Adipose tissue (tissue), 3 donors: ENCODE results near the gene ABLIM1. TPM values are rescaled to one million over a fixed set of nuclear protein-coding genes. Genes with fewer than 3 reads are reported as not detected.

Source experiments
- H3K27ac ChIP-seq: one replicate; pipeline ENCODE4 v1.5.1; 2013; ENCODE audit warnings: low read depth, low read length
- WGBS, 3 donors: extraction: QIAGEN DNeasy Blood & Tissue Kit; methylation state at CpG; one replicate each; pipeline ENCODE4 v1.1.7; 2013; 5-methylcytosine and 5-hydroxymethylcytosine counted together
- polyA plus RNA-seq, 3 donors: library from polyadenylated mRNA; stranded (reverse); fragments of 200-250 nt; gene quantifications; one replicate each; pipeline ENCODE4 v1.2.3, GENCODE V29; 2013
- donor health status: healthy with polysubstance abuse.
- donor health status: Bipolar disorder and iron deficiency.
- donor health status: healthy.

ABLIM1 gene
- polyA plus RNA-seq, 3 donors: 13.0 to 50.6 (median 32.9) TPM

DNA sequence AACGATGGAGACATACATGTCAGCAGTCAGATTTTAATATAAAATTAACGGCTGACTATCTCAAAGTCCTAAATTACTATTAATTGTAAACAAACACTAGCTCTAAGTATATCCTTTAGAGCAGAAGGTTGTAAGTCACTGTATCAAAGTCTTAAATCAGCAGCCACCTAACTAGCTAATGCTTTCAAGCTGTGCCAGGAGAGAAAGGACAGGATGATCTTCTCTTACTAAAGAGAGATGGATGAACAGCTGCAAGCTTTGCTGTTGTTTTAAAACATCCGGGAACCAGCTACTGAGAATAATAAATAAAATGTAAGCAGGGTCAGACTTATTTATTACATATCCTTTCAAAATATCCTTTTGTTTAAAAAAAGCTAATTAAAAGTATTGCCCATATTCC is 24.0 kb upstream of the ABLIM1 start:
- H3K27ac ChIP-seq: no peak overlapping the region
- 59 to 67% (median 67%) methylated on average over 3 of the region's 3 CpGs for WGBS, 3 donors

DNA sequence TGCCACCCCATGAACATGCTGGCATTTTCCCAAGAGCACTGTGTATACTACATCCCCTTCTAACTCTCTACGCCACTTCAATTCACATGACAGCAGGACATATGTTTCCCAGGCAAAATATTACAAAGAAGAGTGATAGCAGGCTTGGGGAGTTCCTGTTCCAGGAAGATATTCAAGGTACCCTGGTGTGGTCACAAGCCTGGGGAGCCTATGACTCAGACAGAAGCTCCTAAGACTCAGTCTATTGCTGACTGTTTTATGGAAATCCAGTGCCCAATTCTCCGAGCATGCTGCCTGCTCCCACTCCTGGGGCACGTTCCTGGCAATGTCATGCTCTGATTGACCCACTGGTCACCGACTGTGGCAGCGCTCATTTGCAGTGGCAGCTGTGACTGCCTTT is 23.5 kb upstream of the ABLIM1 start:
- H3K27ac ChIP-seq: peak overlapping the region; percentile 26
- WGBS, 3 donors: 69 to 83% (median 72%) methylated on average over 5 of the region's 5 CpGs

DNA sequence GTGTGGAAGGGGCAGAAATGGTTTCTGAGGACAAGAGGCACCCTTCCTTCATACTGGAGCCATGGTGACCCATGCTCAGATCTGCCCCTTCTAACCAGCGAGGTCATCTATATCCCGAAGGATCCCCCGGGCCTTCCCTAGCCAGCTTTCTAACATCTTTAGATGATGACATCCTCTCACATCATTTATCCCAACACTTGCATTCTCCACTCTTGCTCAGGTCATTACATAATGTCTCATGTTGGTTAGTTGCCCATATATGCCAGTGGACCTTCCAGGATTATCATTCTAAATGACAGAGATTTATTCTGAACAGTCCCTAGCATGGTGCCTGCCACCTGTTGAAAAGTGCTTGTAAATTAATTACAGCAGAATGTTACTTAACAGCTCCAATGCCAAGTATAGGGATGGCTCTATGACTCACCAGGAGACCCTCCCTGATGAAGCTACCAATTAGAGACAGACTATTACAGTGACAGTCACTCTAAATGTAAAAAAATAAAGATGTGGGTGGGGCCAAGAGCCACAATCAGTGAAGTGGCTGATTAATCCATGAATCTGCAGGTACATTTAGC is 22.6 kb upstream of the ABLIM1 start:
- WGBS, 3 donors: 84 to 97% (median 90%) methylated on average over 3 of the region's 3 CpGs
- H3K27ac ChIP-seq: no peak overlapping the region

DNA sequence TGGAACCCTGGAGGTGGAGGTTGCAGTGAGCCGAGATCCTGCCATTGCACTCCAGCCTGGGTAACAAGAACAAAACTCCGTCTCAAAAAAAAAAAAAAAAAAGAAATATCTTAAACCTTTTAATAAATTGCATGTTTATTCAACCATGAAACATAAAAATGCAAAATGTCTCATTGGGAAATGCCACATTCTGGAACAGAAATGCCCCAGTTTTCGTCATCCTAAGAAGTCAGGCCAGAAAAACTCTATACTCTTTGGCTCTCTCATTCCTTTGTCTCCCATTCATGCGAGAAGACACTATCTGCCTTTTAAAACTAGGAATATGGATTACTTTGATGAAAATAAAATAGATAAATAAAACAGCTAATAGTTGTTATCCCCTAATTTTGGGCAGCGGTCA is 21.5 kb upstream of the ABLIM1 start:
- no peak overlapping the region for H3K27ac ChIP-seq
- whole genome bisulfite sequencing, 3 donors: 92 to 96% (median 92%) methylated on average over 5 of the region's 5 CpGs

DNA sequence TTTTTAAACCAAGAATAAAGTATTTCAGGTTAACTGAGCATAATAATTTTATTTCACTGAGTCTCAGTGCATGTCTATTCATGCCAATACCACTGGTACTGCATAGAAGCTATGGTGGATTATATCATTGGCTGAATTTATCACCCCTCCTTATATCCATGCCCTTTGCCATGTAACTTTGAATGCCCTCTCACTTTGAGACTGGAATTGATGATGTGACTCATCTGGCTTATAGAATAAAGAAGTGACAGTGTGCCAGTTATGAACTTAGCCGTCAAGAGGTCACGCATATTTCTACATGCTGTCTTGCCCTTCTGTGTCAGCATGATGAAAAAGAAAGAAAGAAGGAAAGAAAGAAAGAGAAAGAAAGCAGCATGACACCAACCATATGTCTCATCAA is 20.7 kb upstream of the ABLIM1 start:
- H3K27ac ChIP-seq: no peak overlapping the region
- 73 to 90% (median 83%) methylated on average over 2 of the region's 2 CpGs for WGBS, 3 donors

DNA sequence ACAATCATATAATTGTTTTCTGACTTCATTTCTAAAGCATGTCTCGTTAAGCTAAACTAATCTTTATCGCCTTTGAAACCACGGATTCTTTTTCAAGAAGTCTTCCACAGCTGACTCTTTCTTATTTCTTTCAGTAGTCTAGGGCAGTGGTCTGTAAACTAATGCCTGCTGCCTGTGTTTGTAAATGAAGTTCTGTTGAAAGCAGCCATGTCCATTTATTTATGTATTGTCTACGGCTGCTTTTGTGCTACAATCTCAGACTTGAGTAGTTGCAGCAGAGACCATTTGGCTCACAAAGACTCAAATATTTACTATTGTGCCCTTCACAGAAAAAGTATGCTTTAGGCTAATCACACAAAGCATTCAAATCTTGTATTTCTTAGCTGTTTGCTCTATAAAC is 20.3 kb upstream of the ABLIM1 start:
- 53 to 82% (median 78%) methylated on average over 4 of the region's 4 CpGs for WGBS, 3 donors
- no peak overlapping the region for H3K27ac ChIP-seq

DNA sequence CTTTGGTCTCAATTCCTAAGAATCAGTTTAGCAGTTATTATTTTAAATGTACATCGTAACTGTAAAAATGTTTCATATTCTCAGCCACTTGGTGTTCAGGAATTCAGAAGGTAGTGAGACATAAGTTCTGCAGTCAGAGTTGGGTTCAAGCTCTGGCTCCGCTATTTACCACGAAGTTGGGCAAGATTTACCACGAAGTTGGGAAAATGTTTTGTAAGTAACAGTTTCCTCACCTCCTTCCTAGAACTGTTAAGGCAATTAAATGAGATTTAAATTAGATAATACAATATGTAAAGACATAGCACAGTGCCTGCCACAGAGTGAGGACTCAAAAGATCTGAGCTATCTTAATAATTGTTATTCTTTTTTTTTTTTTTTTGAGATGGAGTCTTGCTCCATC is 16.3 kb upstream of the ABLIM1 start:
- no peak overlapping the region for H3K27ac ChIP-seq

DNA sequence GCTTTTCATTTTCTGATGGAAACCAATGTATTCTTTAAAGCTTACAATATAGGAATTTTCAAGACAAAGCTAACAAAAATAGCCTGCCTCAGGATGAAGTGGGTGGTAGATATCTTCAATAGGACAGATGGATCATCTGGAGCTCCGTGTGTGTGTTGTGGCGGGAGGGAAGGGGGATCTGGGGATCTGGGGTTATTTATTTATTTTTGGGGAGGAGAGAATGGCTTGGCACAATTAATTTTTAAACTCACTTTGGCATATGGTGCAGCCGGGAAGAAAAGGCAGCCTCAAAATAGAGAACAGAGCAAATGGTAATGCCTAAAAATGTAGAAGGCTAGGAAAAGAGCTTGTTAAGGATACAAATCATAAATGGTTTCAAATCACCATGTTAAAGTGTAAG is 11.6 kb upstream of the ABLIM1 start:
- 84 to 90% (median 85%) methylated on average over 3 of the region's 3 CpGs for WGBS, 3 donors
- no peak overlapping the region for H3K27ac ChIP-seq

More for the DNA sequence above, 16.3 kb upstream of the ABLIM1 start:
- WGBS, 3 donors: 58 to 93% (median 63%) methylated on average over 4 of the region's 4 CpGs

DNA sequence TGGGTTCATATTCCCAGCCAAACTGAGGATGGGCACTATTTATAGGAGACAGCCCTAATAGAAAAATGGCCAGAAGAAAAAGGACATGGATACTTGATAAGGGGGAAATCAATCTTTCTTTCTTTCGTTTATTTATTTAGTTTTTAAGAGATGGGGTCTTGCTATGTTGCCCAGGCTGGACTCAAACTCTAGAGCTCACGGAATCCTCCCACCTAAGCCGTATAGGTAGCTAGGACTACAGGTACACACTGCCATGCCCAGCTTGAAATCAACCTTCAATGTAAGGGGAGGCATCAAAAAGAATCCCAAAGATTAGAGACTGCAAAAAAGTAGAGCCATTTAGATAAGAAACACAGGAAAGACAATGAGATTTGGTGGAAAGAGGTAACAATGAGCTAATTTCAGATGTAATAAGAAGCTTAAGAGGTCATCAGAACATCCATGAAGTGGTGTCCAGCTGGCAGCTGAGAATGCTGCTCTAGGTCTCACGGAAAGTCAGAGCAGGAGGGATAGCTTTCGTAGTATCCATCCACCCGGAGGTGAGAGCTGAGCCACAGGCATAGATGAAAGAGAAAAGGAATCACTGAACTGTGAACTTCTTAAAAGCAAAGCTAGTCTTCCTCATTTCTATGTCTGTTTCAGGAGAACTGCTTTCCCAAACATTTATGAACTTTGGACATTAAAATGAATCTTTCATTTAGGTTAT is 10.5 kb upstream of the ABLIM1 start:
- 87 to 96% (median 93%) methylated on average over 6 of the region's 6 CpGs for WGBS, 3 donors
- H3K27ac ChIP-seq: no peak overlapping the region

DNA sequence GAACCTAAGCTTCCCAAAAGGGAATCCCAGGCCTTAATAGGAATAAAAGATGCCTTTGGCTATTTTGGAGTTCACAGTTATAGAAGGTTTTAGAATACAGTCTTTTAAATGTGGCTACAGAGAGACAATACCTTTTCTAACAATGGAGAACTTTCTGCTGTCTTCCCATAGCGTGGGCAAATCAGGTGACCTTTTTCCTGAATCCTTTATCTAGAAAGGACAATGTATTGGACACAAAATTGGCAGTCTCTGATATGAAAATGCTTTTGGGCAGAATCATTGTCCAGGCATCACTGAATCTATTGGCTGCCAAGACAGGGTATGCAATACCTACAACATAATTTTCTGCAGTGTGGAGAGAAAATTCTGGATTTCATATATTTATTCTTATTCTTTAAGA is 7.8 kb upstream of the ABLIM1 start:
- WGBS, 3 donors: 60 to 74% (median 70%) methylated on average over 1 of the region's 1 CpG

DNA sequence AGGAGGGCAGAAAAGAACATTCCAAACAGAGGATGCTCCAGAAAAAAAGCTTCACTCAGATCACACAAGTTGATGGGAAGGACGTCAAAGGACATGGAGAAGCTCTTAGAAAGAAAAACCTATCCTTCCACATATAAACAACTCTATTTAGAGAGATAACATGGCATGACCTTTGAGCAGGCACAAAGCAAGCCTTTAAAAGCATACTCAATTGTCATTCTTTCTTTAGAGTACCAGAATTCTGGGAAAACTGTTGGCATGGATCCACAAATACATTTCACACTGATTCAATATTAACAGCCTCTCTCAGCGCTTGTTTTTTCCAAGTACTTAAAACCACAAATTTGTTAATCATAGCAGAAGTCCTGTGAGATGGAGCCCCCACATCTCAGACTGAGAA is 7.3 kb upstream of the ABLIM1 start:
- H3K27ac ChIP-seq: no peak overlapping the region
- WGBS, 3 donors: 53 to 72% (median 64%) methylated on average over 2 of the region's 2 CpGs

More for the DNA sequence above, 7.8 kb upstream of the ABLIM1 start:
- H3K27ac ChIP-seq: no peak overlapping the region

DNA sequence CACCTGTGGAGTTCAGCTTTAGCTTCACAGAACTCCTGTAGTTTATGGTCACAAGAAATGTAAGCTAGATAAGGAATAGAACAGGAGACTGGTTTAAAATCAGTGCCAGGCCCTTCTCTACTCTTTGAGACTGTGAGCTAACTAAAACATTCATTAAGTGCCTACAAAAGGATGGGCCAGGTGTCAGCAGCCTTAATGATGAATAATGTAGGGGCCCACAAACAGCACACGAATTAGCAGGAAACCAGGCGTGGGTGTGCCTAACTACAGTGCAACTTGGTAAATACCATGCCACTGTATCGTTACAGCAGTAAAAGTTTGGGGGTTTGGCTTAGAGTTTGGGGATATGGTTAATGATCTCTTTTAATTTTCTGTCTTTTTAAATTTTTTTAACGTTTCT is 6.1 kb upstream of the ABLIM1 start:
- WGBS, 3 donors: 53 to 70% (median 62%) methylated on average over 4 of the region's 4 CpGs
- H3K27ac ChIP-seq: no peak overlapping the region

DNA sequence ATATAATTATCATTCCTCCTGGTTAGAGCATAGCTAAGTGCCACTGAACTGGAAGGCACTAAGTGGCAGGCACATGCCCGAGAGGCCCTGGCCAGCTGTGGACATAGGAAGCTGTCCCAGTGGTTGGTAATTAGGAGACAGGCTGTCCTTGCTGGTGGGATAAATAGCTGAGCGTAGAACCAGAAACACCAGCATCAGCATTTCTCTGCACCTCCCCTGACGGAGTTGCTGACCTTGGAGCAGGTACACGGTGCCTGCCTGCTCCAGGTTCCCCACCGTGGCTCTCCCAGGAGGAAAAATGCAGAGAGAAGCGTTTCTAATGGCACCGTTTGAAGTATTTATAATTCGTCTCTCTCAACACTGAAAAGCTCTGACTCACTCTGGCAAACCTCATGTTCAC is 5.6 kb upstream of the ABLIM1 start:
- WGBS, 3 donors: 46 to 70% (median 63%) methylated on average over 8 of the region's 8 CpGs
- H3K27ac ChIP-seq: no peak overlapping the region

DNA sequence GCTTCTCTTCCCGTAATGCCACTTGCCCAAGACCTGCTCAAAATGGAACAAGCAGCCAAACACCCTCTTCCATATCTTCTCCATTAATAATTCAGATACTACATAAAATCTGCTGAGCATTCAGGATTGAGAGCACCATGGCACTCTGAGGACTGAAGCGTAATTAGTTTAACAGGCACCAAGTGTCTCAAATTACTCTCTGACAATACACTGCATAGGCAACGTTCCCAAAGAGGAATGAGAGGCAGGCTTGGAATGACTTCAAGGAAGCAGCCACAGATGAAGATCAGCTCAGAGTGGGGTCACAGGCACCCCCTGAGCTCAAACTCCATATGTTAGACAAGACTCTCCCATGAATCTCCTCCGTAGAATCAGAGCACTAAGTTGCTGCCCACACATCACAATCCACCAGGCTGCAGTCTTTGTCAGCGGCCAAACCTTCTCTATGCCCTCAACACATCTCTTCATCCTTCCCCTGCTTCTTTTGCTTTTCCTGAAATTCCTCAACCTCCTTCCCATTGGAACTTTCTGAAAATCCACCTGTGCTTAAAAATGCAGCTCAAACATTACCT is 4.7 kb upstream of the ABLIM1 start:
- H3K27ac ChIP-seq: no peak overlapping the region
- 75 to 78% (median 78%) methylated on average over 5 of the region's 5 CpGs for WGBS, 3 donors

DNA sequence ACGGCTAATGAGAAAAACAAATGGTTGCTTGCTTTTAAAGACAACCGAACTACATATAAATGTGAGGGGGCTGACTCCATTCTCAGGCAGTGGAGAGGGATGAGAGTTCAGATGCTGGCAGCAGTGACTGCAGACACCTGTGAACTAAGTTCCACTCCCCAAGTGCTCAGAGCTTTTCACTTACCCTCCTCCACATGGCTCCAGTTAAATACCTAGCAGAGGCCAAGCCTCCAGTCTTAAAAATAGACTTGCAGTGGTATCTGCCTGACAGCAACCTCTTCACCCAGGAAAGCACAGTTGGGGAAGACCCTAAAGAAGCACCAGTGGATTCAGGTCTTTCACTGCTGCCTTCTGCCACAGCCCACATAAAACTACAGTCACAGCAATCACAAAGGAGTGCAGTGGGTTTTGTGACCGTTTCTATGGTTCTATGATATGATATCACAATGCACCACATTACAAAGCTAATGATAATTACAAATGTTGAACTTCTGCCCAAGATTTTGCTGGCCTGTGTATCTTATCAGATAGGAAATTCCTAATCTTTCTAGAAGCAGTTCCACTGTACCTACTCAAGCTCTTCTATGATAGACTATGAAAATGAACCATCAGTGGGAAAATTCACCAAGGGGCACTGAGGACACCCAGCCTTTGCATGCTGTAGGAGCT is 3.3 kb upstream of the ABLIM1 start:
- no peak overlapping the region for H3K27ac ChIP-seq
- 75 to 85% (median 80%) methylated on average over 3 of the region's 3 CpGs for WGBS, 3 donors

DNA sequence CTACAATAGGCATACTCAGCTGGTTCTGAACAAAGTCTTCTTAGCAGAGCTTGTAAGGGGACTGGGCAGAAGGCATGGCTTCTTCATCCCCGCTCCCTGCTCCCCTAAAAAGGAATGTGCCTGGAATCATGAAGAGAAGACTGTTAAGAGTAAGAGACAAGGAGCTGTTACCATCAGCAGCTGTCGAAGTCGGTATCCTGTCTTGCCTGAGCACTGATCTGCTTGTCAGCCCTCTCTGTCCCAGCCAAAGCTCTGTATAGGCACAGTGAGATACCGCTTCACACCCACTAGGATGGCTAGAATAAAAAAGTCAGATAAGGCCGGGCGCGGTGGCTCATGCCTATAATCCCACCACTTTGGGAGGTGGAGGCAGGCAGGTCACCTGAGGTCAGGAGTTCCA is 2.4 kb downstream of the ABLIM1 start:
- no peak overlapping the region for H3K27ac ChIP-seq
- WGBS, 3 donors: 92 to 98% (median 97%) methylated on average over 7 of the region's 7 CpGs

DNA sequence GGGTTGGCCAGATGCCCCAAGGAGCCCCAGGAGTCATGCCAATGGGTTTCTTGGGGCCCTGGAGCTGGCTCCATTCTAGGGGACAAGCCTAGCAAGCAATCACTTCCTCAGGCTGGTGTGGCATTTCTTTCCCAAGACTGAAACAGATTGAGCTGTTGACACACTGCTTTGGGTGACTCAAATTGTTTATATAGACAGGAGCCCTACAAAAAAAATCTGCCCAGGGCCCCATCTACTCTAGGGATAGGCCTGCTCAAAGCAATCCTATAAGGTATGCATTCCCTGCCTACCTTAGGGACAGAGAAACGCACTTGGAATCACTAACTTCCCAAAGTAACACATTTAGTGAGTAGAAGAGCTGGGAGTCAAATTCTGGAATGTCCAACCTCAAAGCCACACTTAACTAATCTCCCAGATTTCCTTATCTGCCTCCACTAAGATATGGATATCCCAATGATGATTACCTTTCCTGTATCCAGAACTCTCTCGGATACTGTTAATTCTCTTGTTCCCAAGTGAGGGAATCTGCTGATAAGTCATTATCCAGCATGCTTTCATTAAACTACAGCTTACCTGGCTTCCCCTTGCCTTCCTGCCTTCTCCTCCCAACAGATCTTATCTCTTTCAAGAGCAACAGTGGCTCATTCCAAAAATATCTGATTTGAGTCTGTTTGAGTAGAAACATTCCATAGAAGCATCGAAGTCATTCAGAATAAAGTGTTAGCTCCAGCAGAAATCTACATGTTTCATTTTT is 3.1 kb downstream of the ABLIM1 start:
- no peak overlapping the region for H3K27ac ChIP-seq
- WGBS, 3 donors: 72 to 84% (median 72%) methylated on average over 3 of the region's 3 CpGs

DNA sequence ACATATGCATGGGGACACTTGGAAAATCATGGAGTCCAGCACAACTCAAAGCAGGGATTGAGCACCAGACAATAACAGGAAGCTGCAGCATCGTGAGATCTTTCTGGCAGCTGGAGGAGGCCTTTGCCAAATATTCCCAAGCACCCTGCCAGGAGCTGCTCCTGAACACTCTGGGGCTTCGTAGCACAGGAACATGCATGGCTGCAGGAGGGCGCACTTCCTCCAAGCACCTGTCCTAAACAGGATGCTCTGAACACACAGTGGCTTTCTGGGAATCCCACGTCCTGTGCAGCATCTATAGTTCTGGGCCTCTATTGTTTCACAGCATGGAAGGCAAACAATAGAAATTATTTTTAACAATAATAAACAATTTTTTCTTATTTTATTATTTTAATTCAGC is 4.1 kb downstream of the ABLIM1 start:
- H3K27ac ChIP-seq: no peak overlapping the region
- 54 to 72% (median 55%) methylated on average over 4 of the region's 4 CpGs for WGBS, 3 donors
